ENCODE data around the gene SNRNP70. TPM values are rescaled to one million over a fixed set of nuclear protein-coding genes. Genes with fewer than 3 reads are reported as not detected.

SNRNP70 gene
- total RNA-seq, 2 experiments from 2014 or later, result 177 to 193 TPM

DNA sequence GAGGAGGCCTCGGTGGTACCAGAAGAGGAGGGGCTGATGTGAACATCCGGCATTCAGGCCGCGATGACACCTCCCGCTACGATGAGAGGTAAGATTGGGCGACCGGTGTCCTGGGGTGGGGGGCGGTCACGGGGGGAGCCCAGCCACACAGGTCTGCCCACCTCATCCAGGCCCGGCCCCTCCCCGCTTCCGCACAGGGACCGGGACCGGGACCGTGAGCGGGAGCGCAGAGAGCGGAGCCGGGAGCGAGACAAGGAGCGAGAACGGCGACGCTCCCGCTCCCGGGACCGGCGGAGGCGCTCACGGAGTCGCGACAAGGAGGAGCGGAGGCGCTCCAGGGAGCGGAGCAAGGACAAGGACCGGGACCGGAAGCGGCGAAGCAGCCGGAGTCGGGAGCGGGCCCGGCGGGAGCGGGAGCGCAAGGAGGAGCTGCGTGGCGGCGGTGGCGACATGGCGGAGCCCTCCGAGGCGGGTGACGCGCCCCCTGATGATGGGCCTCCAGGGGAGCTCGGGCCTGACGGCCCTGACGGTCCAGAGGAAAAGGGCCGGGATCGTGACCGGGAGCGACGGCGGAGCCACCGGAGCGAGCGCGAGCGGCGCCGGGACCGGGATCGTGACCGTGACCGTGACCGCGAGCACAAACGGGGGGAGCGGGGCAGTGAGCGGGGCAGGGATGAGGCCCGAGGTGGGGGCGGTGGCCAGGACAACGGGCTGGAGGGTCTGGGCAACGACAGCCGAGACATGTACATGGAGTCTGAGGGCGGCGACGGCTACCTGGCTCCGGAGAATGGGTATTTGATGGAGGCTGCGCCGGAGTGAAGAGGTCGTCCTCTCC, 22.6 kb downstream of the SNRNP70 start:
- Mint-ChIP-seq H3K27me3 (ENCODE audit: low read depth) (no peaks in the 10 kb centered on the region), H3K27ac (no peak overlapping the region), H3K9me3 (ENCODE audit: insufficient read depth) (no peaks in the 10 kb centered on the region), H3K36me3 (ENCODE audit: low read depth) (peaks cover 51% of the 10 kb centered on the region), H3K4me3 (no peak overlapping the region), H3K4me1 (ENCODE audit: low read depth) (peaks cover 4% of the 10 kb centered on the region)
- DNase-seq (no peak), ATAC-seq (no peak)
- ChIA-PET POLR2A (interaction anchor here (0.5 kb wide), 1 partner anchor 10 kb away, joined by 3 read pairs; no protein-coding TSS in a partner anchor), CTCF (interaction anchor here (7.3 kb wide), 1 partner anchor 9 kb away, joined by 94 read pairs; no protein-coding TSS in a partner anchor)

- Mint-ChIP-seq H3K9me3 (ENCODE audit: insufficient read depth) (no peaks in the 10 kb centered on the region), H3K4me1 (ENCODE audit: low read depth) (peaks cover 12% of the 10 kb centered on the region), H3K27me3 (ENCODE audit: low read depth) (no peaks in the 10 kb centered on the region), H3K4me3 (no peak overlapping the region), H3K36me3 (ENCODE audit: low read depth) (peaks cover 48% of the 10 kb centered on the region), H3K27ac (no peak overlapping the region)
- POLR2A ChIA-PET, result no interaction called here
- ATAC-seq (no peak), DNase-seq (no peak)
- CTCF ChIA-PET, result interaction anchor here (7.3 kb wide), 1 partner anchor 10 kb away, joined by 94 read pairs; no protein-coding TSS in a partner anchor
These were observed 23.8 kb downstream of the SNRNP70 start for GRCh38 chr19:49109051-49109450.

DNA sequence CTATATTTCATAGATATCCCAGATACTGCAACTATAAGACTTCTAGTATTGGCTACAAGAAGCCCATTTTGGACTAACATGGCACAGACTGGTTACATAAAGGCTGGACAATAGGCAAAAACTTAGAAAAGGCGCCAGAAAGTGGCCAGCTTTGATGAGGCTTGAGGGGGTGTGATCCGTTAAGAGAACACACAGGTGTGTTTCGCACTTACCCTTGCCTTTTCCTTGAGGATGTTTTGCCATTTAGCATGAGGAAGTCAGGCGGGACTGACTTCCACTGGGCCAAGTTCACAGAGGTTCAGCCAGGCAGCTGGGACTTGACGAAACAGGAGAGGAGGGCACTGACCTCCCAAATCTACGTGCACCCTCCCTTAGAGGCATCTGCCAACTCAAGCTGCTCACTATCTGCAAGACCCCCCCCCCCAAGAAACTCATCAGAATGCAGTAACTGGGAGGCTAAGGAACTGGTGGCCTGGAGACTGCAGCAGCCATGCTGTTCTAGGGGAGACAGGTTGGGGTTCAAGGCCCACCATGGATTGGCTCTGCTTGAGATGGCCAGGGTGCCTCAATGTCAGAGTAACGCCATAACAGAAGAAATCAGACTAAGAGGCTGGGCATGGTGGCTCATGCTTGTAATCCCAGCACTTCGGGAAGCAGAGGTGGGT, 24.4 kb downstream of the SNRNP70 start:
- no peak for DNase-seq
- no peaks in the 10 kb centered on the region for H3K9me3 Mint-ChIP-seq (ENCODE audit: insufficient read depth)
- H3K4me3 Mint-ChIP-seq, result no peak overlapping the region
- H3K36me3 Mint-ChIP-seq (ENCODE audit: low read depth), result peaks cover 42% of the 10 kb centered on the region
- ATAC-seq, result no peak
- ChIA-PET CTCF (interaction anchor here (7.3 kb wide), 1 partner anchor 11 kb away, joined by 94 read pairs; no protein-coding TSS in a partner anchor), POLR2A (no interaction called here)
- H3K4me1 Mint-ChIP-seq (ENCODE audit: low read depth), result peaks cover 13% of the 10 kb centered on the region
- no peak overlapping the region for H3K27ac Mint-ChIP-seq
- no peaks in the 10 kb centered on the region for H3K27me3 Mint-ChIP-seq (ENCODE audit: low read depth)

GRCh38 chr19:49110567-49110966, 25.3 kb downstream of the SNRNP70 start:
- Mint-ChIP-seq H3K27ac (no peak overlapping the region), H3K27me3 (ENCODE audit: low read depth) (no peaks in the 10 kb centered on the region), H3K4me3 (no peak overlapping the region), H3K36me3 (ENCODE audit: low read depth) (peaks cover 33% of the 10 kb centered on the region), H3K4me1 (ENCODE audit: low read depth) (peaks cover 18% of the 10 kb centered on the region), H3K9me3 (ENCODE audit: insufficient read depth) (no peaks in the 10 kb centered on the region)
- ATAC-seq (no peak), DNase-seq (no peak)
- CTCF ChIA-PET, result interaction anchor here (1.0 to 7.3 kb wide), 3 partner anchors 12 to 36 kb away, joined by 3 to 94 read pairs (median 6); no protein-coding TSS in a partner anchor
- POLR2A ChIA-PET, result no interaction called here

DNA sequence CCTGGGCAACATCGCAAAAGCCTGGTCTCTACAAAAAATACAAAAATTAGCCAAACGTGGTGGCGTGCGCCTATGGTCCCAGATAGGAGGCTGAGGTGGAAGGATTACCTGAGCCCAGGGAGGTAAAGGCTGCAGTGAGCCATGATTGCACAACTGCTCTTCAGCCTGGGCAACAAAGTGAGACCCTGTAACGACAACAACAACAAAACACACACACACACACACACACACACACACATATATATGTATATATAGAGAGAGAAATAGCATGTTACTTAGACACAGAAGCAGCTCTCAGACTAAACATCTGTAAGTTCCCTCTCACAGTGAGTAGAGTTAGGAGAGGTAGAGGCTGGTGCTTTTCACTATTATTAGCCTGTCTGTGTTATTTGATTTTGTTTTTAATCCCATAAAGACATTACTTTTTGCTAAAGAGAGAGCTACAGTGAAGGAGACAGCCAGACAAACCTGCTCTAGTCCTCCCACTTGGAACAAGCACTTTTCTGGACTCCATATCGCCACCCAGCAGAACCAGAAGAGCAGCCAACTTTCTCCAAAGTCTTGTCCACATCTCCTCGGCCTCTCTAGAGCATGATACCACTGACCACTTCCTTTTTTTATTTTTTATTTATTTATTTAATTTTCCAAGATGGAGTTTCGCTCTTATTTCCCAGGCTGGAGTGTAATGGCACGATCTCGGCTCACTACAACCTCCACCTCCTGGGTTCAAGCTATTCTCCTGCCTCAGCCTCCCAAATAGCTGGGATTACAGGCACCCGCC, 26.2 kb downstream of the SNRNP70 start:
- CTCF ChIA-PET, result interaction anchor here (1.0 to 7.3 kb wide), 3 partner anchors 12 to 35 kb away, joined by 3 to 94 read pairs (median 6); no protein-coding TSS in a partner anchor
- Mint-ChIP-seq H3K27ac (no peak overlapping the region), H3K9me3 (ENCODE audit: insufficient read depth) (no peaks in the 10 kb centered on the region), H3K4me3 (no peak overlapping the region), H3K36me3 (ENCODE audit: low read depth) (peaks cover 29% of the 10 kb centered on the region), H3K27me3 (ENCODE audit: low read depth) (no peaks in the 10 kb centered on the region), H3K4me1 (ENCODE audit: low read depth) (peaks cover 21% of the 10 kb centered on the region)
- POLR2A ChIA-PET, result no interaction called here
- DNase-seq (no peak), ATAC-seq (no peak)

DNA sequence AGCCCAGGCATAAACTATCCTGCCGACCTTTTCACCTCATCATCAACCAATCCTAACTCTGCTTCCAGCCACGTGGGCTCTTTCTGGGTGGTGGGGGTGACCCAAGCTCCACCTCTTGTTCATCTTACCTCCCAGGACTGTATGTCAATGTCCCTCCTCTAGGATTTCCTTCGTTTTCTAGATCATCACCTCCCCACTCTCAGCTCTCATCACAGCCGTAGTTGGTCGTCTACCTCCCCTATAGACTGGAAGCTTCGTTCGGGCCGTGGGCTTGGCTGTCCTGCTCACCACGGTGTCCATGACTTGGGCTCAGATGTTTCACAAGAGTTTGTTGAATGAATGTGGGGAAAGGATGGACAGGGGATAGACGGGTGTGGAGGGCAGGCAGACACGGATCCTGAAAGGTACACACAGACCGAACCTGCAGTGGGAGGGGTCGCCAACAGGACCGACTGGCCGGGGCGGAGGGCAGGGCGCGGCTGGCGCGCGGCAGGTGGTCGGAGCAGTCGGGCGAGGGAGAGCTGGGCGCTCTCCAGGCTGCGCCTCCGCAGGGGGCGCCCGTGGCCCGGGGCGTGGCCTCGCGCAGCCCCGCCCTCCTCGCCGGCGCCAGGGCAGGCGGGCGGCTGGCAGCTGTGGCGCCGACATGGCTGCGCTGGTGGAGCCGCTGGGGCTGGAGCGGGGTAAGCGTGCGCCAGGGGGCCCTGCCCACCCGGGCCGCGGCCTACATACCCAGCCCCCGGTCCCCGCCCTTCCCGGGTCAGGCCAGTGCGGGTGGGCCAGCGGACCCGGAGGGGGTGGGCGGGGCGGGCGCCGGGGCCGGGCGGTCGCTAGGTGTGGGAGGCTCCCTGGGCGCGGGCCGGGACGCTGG, 28.7 kb downstream of the SNRNP70 start, which contains the start of gene LIN7B:
LIN7B (plus strand) TSS at position 609 of the 868 bp plus-strand sequence; CDS start at position 644, 35 bp downstream.
- ATAC-seq (peak; percentile 77), DNase-seq (peak; percentile 76)
- H3K36me3 Mint-ChIP-seq (ENCODE audit: low read depth), result peaks cover 11% of the 10 kb centered on the region
- peak within 1 kb of the TSS; percentile 80 for H3K4me3 Mint-ChIP-seq
- peaks cover 32% of the 10 kb centered on the region for H3K4me1 Mint-ChIP-seq (ENCODE audit: low read depth)
- no peaks in the 10 kb centered on the region for H3K27me3 Mint-ChIP-seq (ENCODE audit: low read depth)
- peak within 1 kb of the TSS; percentile 75 for H3K27ac Mint-ChIP-seq
- no peaks in the 10 kb centered on the region for H3K9me3 Mint-ChIP-seq (ENCODE audit: insufficient read depth)
- POLR2A ChIA-PET, result interaction anchor here (1.0 to 1.2 kb wide), 2 partner anchors 15 to 24 kb away, joined by 3 to 4 read pairs; no protein-coding TSS in a partner anchor
- CTCF ChIA-PET, result interaction anchor here (0.7 to 7.3 kb wide), 29 partner anchors 8 to 221 kb away, joined by 3 to 94 read pairs (median 4); partner anchors contain the start of genes CD37, CGB7, GYS1 and RUVBL2

- no peak for ATAC-seq
- H3K9me3 Mint-ChIP-seq (ENCODE audit: insufficient read depth), result no peaks in the 10 kb centered on the region
- ChIA-PET CTCF (interaction anchor here (0.7 to 7.3 kb wide), 22 partner anchors 9 to 220 kb away, joined by 3 to 94 read pairs (median 4); partner anchors contain the start of genes CD37, CGB7, GYS1 and RUVBL2), POLR2A (interaction anchor here (1.0 to 1.2 kb wide), 2 partner anchors 16 to 24 kb away, joined by 3 to 4 read pairs; no protein-coding TSS in a partner anchor)
- peaks cover 2% of the 10 kb centered on the region for H3K27me3 Mint-ChIP-seq (ENCODE audit: low read depth)
- DNase-seq, result peak; percentile 61
- peaks cover 32% of the 10 kb centered on the region for H3K4me1 Mint-ChIP-seq (ENCODE audit: low read depth)
- H3K27ac Mint-ChIP-seq, result no peak overlapping the region
- H3K4me3 Mint-ChIP-seq, result peak overlapping the region; percentile 74
- H3K36me3 Mint-ChIP-seq (ENCODE audit: low read depth), result peaks cover 6% of the 10 kb centered on the region
These were observed 29.5 kb downstream of the SNRNP70 start for GRCh38 chr19:49114630-49115363.

GRCh38 chr19:49116544-49116943, 31.3 kb downstream of the SNRNP70 start:
- peaks cover 6% of the 10 kb centered on the region for H3K36me3 Mint-ChIP-seq (ENCODE audit: low read depth)
- peaks cover 13% of the 10 kb centered on the region for H3K27me3 Mint-ChIP-seq (ENCODE audit: low read depth)
- ChIA-PET CTCF (interaction anchor here (1.4 to 1.6 kb wide), 2 partner anchors 11 to 123 kb away, joined by 3 to 9 read pairs; partner anchors contain the start of gene RUVBL2), POLR2A (no interaction called here)
- H3K27ac Mint-ChIP-seq, result peak overlapping the region; percentile 11
- DNase-seq (no peak), ATAC-seq (no peak)
- no peaks in the 10 kb centered on the region for H3K9me3 Mint-ChIP-seq (ENCODE audit: insufficient read depth)
- H3K4me1 Mint-ChIP-seq (ENCODE audit: low read depth), result peaks cover 39% of the 10 kb centered on the region
- peak overlapping the region; percentile 43 for H3K4me3 Mint-ChIP-seq

- Mint-ChIP-seq H3K27me3 (ENCODE audit: low read depth) (peaks cover 16% of the 10 kb centered on the region), H3K27ac (peak overlapping the region; percentile 82), H3K4me1 (ENCODE audit: low read depth) (peaks cover 39% of the 10 kb centered on the region), H3K4me3 (peak overlapping the region; percentile 82), H3K9me3 (ENCODE audit: insufficient read depth) (no peaks in the 10 kb centered on the region), H3K36me3 (ENCODE audit: low read depth) (peaks cover 6% of the 10 kb centered on the region)
- ChIA-PET CTCF (interaction anchor here (1.0 to 1.6 kb wide), 4 partner anchors 12 to 124 kb away, joined by 3 to 9 read pairs (median 5); partner anchors contain the start of gene RUVBL2), POLR2A (interaction anchor here (0.9 to 1.0 kb wide), 2 partner anchors 10 to 124 kb away, joined by 3 read pairs; partner anchors contain the start of gene RUVBL2)
- DNase-seq (no peak), ATAC-seq (no peak)
These were observed 32.7 kb downstream of the SNRNP70 start for GRCh38 chr19:49117677-49118564.
